IPS-18c (cell line): ENCODE measurements around the gene RBMS1.

ENCODE experiments used
- H3K4me3 ChIP-seq: 2 replicates; pipeline ENCODE4 v1.7.0; 2013; ENCODE audit warnings: low read depth, mild to moderate bottlenecking, low read length, moderate library complexity; ENCODE audit not compliant: insufficient read depth
- H3K9me3 ChIP-seq: one replicate; pipeline ENCODE4 v1.6.1; 2013; ENCODE audit warnings: mild to moderate bottlenecking, low read length, moderate library complexity; ENCODE audit not compliant: control insufficient read depth, insufficient read depth

The RBMS1 gene

GRCh38 chr2:160241251-160242137 lies 252.1 kb downstream of the RBMS1 start:
- Histone ChIP-seq H3K4me3 (no peak overlapping the region), H3K9me3 (no peaks in the 10 kb centered on the region)

GRCh38 chr2:160239436-160239835 lies 254.2 kb downstream of the RBMS1 start:
- no peak overlapping the region for H3K4me3 ChIP-seq
- no peaks in the 10 kb centered on the region for H3K9me3 ChIP-seq

GRCh38 chr2:160238392-160238791 lies 255.2 kb downstream of the RBMS1 start:
- Histone ChIP-seq H3K9me3 (no peaks in the 10 kb centered on the region), H3K4me3 (no peak overlapping the region)

- no peak overlapping the region for H3K4me3 ChIP-seq
- no peaks in the 10 kb centered on the region for H3K9me3 ChIP-seq
Observed at GRCh38 chr2:160232905-160233475, 260.6 kb downstream of the RBMS1 start.

- Histone ChIP-seq H3K4me3 (no peak overlapping the region), H3K9me3 (no peaks in the 10 kb centered on the region)
Observed at GRCh38 chr2:160229591-160229990, 264.0 kb downstream of the RBMS1 start.

- Histone ChIP-seq H3K9me3 (no peaks in the 10 kb centered on the region), H3K4me3 (no peak overlapping the region)
Observed at GRCh38 chr2:160228141-160228917, 265.3 kb downstream of the RBMS1 start.

GRCh38 chr2:160227293-160227915 lies 266.2 kb downstream of the RBMS1 start:
- Histone ChIP-seq H3K9me3 (no peaks in the 10 kb centered on the region), H3K4me3 (no peak overlapping the region)

- no peak overlapping the region for H3K4me3 ChIP-seq
- H3K9me3 ChIP-seq: no peaks in the 10 kb centered on the region
Observed at GRCh38 chr2:160226367-160226766, 267.2 kb downstream of the RBMS1 start.

- Histone ChIP-seq H3K9me3 (no peaks in the 10 kb centered on the region), H3K4me3 (no peak overlapping the region)
Observed at GRCh38 chr2:160225722-160226121, 267.9 kb downstream of the RBMS1 start.

GRCh38 chr2:160224507-160224906 lies 269.1 kb downstream of the RBMS1 start:
- H3K4me3 ChIP-seq: no peak overlapping the region
- H3K9me3 ChIP-seq: no peaks in the 10 kb centered on the region

- no peaks in the 10 kb centered on the region for H3K9me3 ChIP-seq
- no peak overlapping the region for H3K4me3 ChIP-seq
Observed at GRCh38 chr2:160224060-160224459, 269.5 kb downstream of the RBMS1 start.

GRCh38 chr2:160223560-160223959 lies 270.0 kb downstream of the RBMS1 start:
- H3K4me3 ChIP-seq: no peak overlapping the region
- H3K9me3 ChIP-seq: no peaks in the 10 kb centered on the region

GRCh38 chr2:160222546-160223283 lies 270.9 kb downstream of the RBMS1 start:
- Histone ChIP-seq H3K4me3 (no peak overlapping the region), H3K9me3 (no peaks in the 10 kb centered on the region)
